Stimulated activated memory B cell treated with anti-CD40 and anti-IgM and Interleukin-4, amounts not matched to agents 10 μg/mL and 1 μg/mL and 100 μg/mL, for 72 hours (primary cell): ENCODE data around the gene CAPG.
A peak's percentile ranks its signal among the peaks of the same experiment; 100 is the strongest.
"Not testable (repeated sequence)": the region's sequence is repeated elsewhere in the genome, so short reads cannot be mapped to it uniquely, and the experiment has no call there.

Experiments
- ATAC-seq: fragments of 150-1000 bp; cut with Tn5 transposase; 2 replicates; pipeline ENCODE4 v1.10.0; 2021
- H3K27ac Mint-ChIP-seq: one replicate; pipeline ENCODE4 v1.8.0; 2022; ENCODE audit warnings: mild to moderate bottlenecking, mixed read lengths
- H3K27me3 Mint-ChIP-seq: one replicate; pipeline ENCODE4 v1.8.0; 2022; ENCODE audit warnings: mixed read lengths
- H3K36me3 Mint-ChIP-seq: one replicate; pipeline ENCODE4 v1.8.0; 2022; ENCODE audit warnings: mixed read lengths
- H3K4me1 Mint-ChIP-seq: one replicate; pipeline ENCODE4 v1.8.0; 2022; ENCODE audit warnings: mixed read lengths
- H3K4me3 Mint-ChIP-seq: one replicate; pipeline ENCODE4 v1.8.0; 2022; ENCODE audit warnings: mild to moderate bottlenecking, moderate library complexity, mixed read lengths
- H3K9me3 Mint-ChIP-seq: one replicate; pipeline ENCODE4 v1.8.0; 2022; ENCODE audit warnings: mixed read lengths

The CAPG gene

DNA sequence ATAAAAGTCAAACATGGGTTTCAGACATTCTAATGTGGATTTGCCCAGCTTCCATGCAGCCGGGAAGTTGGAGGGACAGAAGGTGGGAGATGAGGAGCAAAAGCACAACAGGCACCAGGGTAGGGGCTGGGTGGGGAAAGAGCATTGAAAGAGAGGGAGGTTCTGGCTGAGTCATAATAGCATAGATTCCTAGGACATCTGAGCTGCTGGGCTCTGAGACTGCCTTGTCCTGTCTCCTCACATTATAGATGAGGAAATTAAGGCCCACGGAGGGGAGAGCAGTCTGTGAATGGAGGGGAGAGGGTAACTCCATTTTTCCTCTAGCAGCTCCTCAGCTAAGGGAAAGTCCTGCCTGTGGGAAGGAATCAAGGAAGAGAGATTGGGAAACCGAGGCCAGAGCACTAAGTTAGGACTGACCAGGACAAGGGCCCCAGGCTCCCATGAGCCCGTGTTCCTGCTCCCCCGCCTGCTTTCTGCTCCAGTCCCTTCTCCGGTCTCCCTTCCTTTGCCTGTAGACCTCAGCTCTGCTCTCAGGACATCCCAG lies 34.5 kb upstream of the CAPG start:
- H3K4me1 Mint-ChIP-seq: no peaks in the 10 kb centered on the region
- H3K4me3 Mint-ChIP-seq: no peak overlapping the region
- H3K36me3 Mint-ChIP-seq: no peaks in the 10 kb centered on the region
- H3K27ac Mint-ChIP-seq: no peak overlapping the region
- H3K9me3 Mint-ChIP-seq: no peaks in the 10 kb centered on the region
- no peak for ATAC-seq
- H3K27me3 Mint-ChIP-seq: no peaks in the 10 kb centered on the region

GRCh38 chr2:85441864-85442263 lies 31.7 kb upstream of the CAPG start:
- Mint-ChIP-seq H3K36me3 (no peaks in the 10 kb centered on the region), H3K27ac (no peak overlapping the region), H3K4me3 (no peak overlapping the region), H3K4me1 (peaks cover 22% of the 10 kb centered on the region), H3K9me3 (no peaks in the 10 kb centered on the region), H3K27me3 (no peaks in the 10 kb centered on the region)
- ATAC-seq: no peak

DNA sequence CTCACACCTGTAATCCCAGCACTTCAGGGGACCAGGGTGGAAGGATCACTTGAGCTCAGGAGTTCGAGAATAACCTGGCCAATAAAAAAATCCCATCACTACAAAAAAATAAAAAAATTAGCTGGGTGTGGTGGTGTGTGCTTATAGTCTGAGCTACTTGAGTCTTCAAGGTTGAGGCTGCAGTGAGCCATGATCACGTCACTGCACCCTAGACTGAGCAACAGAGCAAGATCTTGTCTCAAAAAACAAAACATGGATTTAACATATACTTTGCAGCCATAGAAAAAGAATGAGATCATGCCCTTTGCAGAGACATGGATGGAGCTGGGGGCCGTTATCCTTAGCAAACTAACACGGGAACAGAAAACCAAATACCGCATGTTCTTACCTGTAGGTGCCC lies 30.6 kb upstream of the CAPG start:
- Mint-ChIP-seq H3K9me3 (no peaks in the 10 kb centered on the region), H3K27me3 (no peaks in the 10 kb centered on the region), H3K36me3 (no peaks in the 10 kb centered on the region), H3K4me1 (peaks cover 30% of the 10 kb centered on the region), H3K27ac (no peak overlapping the region), H3K4me3 (no peak overlapping the region)
- ATAC-seq: no peak

GRCh38 chr2:85439986-85440385 lies 29.8 kb upstream of the CAPG start:
- ATAC-seq: no peak
- no peak overlapping the region for H3K4me3 Mint-ChIP-seq
- H3K36me3 Mint-ChIP-seq: no peaks in the 10 kb centered on the region
- H3K4me1 Mint-ChIP-seq: peaks cover 30% of the 10 kb centered on the region
- no peaks in the 10 kb centered on the region for H3K9me3 Mint-ChIP-seq
- H3K27me3 Mint-ChIP-seq: no peaks in the 10 kb centered on the region
- H3K27ac Mint-ChIP-seq: no peak overlapping the region

GRCh38 chr2:85439569-85439968 lies 29.4 kb upstream of the CAPG start:
- not testable (repeated sequence) for H3K4me3 Mint-ChIP-seq, H3K27ac Mint-ChIP-seq, H3K36me3 Mint-ChIP-seq, H3K27me3 Mint-ChIP-seq, H3K9me3 Mint-ChIP-seq, ATAC-seq
- H3K4me1 Mint-ChIP-seq: peaks cover 30% of the 10 kb centered on the region

DNA sequence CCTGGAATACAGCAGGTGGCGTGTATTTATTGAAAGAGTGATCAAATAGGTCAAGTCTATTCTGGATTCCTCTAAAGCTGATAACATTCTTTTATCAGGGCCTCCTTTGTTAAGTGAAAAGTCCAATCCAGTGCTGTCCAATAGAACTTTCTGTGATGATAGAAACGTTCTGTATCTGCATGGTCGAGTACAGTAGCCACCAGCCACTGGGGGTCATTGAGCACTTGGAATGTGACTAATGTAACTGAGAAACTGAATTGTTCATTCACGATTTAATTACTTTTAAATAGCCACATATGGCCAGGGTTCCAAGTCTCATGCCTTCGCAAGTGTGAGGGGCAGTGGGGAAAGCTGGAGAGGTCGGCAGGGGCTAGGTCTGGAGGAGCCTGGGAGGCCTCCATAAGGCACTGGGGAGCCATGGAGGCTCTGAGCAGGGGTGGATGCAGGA lies 28.9 kb upstream of the CAPG start:
- no peak for ATAC-seq
- Mint-ChIP-seq H3K4me1 (peaks cover 30% of the 10 kb centered on the region), H3K27ac (peak overlapping the region; percentile 91), H3K27me3 (no peaks in the 10 kb centered on the region), H3K4me3 (no peak overlapping the region), H3K36me3 (no peaks in the 10 kb centered on the region), H3K9me3 (no peaks in the 10 kb centered on the region)

- Mint-ChIP-seq H3K27me3 (no peaks in the 10 kb centered on the region), H3K27ac (peak overlapping the region; percentile 91), H3K9me3 (no peaks in the 10 kb centered on the region), H3K4me1 (peaks cover 30% of the 10 kb centered on the region), H3K36me3 (no peaks in the 10 kb centered on the region), H3K4me3 (peak overlapping the region; percentile 78)
- ATAC-seq: peak; percentile 3
Measured at GRCh38 chr2:85438201-85439024, 28.2 kb upstream of the CAPG start.

DNA sequence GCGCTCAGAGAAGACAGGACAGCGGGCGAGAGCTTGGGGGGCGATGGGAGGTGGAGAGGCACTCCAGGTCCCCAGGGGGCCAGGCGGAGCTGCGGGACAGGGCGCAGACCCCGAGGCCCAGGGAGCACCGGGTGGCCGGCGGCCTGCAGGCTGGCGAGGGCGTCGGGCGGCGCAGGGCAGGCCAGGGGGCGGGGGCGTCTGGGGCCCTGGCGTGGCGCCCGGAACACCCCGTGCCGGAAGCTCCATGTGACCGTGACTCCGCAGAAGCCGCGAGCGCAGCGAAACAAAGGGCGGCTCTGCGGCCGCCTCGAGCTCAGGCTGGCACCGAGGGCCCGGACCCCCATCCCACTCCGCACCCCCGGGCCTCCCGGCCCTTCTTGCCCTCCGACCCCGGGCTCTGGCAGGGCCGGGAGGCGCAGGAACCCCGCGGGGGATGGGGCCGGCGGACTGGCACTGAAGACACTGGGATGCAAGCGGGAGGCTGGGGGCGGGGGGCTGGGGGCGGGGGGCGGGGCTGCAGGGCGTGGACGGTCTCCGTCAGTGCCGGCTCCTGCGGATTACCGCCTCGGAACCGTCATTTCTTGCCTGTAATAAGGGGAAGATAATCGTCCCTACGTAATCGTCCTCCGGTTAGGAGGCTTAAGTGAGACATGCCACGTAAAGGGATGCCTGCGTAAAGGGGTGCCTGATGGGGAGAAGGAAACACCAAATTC lies 27.5 kb upstream of the CAPG start:
- peak; percentile 90 for ATAC-seq

DNA sequence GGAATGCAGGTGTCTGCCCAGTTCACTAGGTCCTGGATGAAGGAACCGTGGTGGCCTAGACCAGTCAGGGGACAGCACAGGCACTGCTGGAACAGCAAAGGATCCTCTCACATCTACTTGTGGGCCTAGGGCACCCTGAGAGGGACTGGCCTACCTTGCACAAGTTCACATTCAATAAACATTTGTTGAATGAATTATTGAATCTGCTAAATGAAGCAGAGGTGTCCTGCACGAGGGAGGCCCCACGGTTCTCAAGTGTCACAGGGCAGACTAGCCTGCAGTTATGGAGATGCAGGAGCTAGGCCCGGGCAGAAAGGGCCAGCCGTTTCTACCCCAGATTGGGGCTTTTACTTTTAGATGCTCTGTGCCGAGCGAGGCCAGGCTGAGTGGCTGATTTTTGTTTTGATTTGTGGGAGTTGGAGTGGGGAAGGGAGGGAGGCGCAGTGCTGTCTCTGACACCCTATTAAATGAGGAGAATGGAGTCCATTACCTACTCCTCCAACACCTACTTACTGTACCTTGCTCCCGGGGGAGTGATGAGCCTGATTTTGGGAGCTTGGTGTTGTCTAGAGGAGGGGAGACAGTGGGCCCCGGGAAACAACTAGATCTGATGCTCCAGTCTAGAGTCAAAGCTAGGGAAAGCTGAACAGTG lies 26.8 kb upstream of the CAPG start:
- H3K27me3 Mint-ChIP-seq: no peaks in the 10 kb centered on the region
- H3K27ac Mint-ChIP-seq: peak overlapping the region; percentile 91
- no peak for ATAC-seq
- peak overlapping the region; percentile 86 for H3K4me3 Mint-ChIP-seq
- peaks cover 30% of the 10 kb centered on the region for H3K4me1 Mint-ChIP-seq
- H3K9me3 Mint-ChIP-seq: no peaks in the 10 kb centered on the region
- no peaks in the 10 kb centered on the region for H3K36me3 Mint-ChIP-seq

More for the DNA sequence above, 27.5 kb upstream of the CAPG start:
- Mint-ChIP-seq H3K9me3 (no peaks in the 10 kb centered on the region), H3K27me3 (no peaks in the 10 kb centered on the region), H3K4me1 (peaks cover 30% of the 10 kb centered on the region), H3K27ac (peak overlapping the region; percentile 91), H3K4me3 (peak overlapping the region; percentile 86), H3K36me3 (no peaks in the 10 kb centered on the region)

- no peaks in the 10 kb centered on the region for H3K36me3 Mint-ChIP-seq
- H3K4me1 Mint-ChIP-seq: peaks cover 35% of the 10 kb centered on the region
- H3K9me3 Mint-ChIP-seq: no peaks in the 10 kb centered on the region
- no peaks in the 10 kb centered on the region for H3K27me3 Mint-ChIP-seq
- H3K27ac Mint-ChIP-seq: peak overlapping the region; percentile 91
- H3K4me3 Mint-ChIP-seq: peak overlapping the region; percentile 40
- ATAC-seq: no peak
Measured at GRCh38 chr2:85435981-85436835, 26.0 kb upstream of the CAPG start.

DNA sequence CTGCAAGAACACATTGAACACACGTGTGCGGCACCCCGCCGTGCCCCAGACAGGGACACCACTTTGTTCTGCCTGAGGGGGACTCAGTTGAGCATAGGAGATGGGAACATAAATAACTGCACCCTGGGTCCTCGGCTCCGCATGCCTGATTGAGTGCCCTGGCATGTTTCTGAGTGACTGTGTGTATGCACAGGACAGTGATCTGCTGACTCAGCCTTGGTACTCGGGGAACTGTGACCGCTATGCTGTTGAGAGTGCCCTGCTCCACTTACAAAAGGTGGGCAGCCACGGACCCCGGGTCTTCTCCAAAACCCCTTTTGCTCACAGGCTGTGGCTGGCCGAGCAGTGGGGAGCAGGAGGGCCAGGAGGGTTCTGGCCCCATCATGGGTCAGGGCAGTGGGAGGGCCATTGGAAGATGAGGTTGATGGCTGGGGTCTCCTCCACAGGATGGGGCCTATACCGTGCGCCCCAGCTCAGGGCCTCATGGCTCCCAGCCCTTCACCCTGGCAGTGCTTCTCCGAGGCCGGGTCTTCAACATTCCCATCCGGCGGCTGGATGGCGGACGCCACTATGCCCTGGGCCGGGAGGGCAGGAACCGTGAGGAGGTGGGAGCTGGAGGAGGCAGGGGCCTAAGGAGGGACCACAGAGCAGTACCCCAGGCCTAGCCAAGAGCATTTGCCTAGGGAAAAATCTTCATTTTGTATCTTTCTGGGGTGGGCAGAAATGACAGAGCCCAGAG lies 25.2 kb upstream of the CAPG start:
- no peaks in the 10 kb centered on the region for H3K9me3 Mint-ChIP-seq
- no peaks in the 10 kb centered on the region for H3K27me3 Mint-ChIP-seq
- H3K27ac Mint-ChIP-seq: peak overlapping the region; percentile 91
- H3K4me3 Mint-ChIP-seq: no peak overlapping the region
- H3K36me3 Mint-ChIP-seq: no peaks in the 10 kb centered on the region
- peaks cover 35% of the 10 kb centered on the region for H3K4me1 Mint-ChIP-seq
- ATAC-seq: no peak

DNA sequence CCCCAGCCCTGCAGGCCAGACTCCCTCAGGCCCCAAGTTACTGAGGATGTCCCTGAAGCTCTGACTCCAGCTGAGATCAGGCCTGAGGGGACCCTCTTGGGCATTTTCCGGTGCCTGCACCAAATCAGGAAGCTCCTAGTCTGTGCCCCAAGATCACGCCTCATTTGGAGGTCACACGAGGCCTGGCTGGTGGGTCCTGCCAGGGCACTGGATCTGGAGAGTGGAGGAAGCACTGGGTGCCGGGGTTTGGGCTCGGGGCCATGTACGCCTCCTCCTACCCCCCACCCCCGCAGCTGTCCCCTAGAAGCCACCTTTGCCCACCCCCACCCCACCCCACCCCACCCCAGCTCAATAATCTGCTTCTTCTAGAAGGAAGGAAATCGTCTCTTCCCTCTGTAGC lies 24.5 kb upstream of the CAPG start:
- Mint-ChIP-seq H3K27ac (no peak overlapping the region), H3K27me3 (no peaks in the 10 kb centered on the region), H3K9me3 (no peaks in the 10 kb centered on the region), H3K4me1 (peaks cover 35% of the 10 kb centered on the region), H3K36me3 (no peaks in the 10 kb centered on the region), H3K4me3 (no peak overlapping the region)
- ATAC-seq: no peak

- H3K27me3 Mint-ChIP-seq: no peaks in the 10 kb centered on the region
- no peaks in the 10 kb centered on the region for H3K36me3 Mint-ChIP-seq
- no peaks in the 10 kb centered on the region for H3K9me3 Mint-ChIP-seq
- H3K4me3 Mint-ChIP-seq: no peak overlapping the region
- H3K27ac Mint-ChIP-seq: no peak overlapping the region
- no peak for ATAC-seq
- H3K4me1 Mint-ChIP-seq: peaks cover 29% of the 10 kb centered on the region
Measured at GRCh38 chr2:85433511-85434089, 23.4 kb upstream of the CAPG start.
